ENCODE results near the gene FGF11.

FGF11 gene

GRCh38 chr17:7394452-7395191 is 44.7 kb upstream of the FGF11 start, which contains the start of gene PLSCR3:
Gene PLSCR3 (minus strand): TSS chr17:7394525. CDS start chr17:7394110, 415 bp downstream.
- CTCF ChIA-PET, result interaction anchor here (1.1 to 1.6 kb wide), 3 partner anchors 10 to 43 kb away, joined by 3 to 4 read pairs (median 4); no protein-coding TSS in a partner anchor
- POLR2A ChIA-PET, result interaction anchor here (0.6 to 1.0 kb wide), 7 partner anchors 9 to 89 kb away, joined by 3 to 6 read pairs (median 3); partner anchors contain the start of gene TMEM256
- no peak for DNase-seq (ENCODE audit: low read depth, low spot score)
- H3K4me3 ChIP-seq (ENCODE audit: low read depth, low read length), result peak within 1 kb of the TSS; percentile 88
- peak; percentile 44 for TF ChIP-seq CTCF (IDR thresholded peaks at IDR 0.05; ENCODE audit: insufficient read depth, low read length, missing control alignments)

GRCh38 chr17:7396147-7396546 is 43.2 kb upstream of the FGF11 start:
- ChIA-PET CTCF (interaction anchor here (1.0 kb wide), 1 partner anchor 165 kb away, joined by 4 read pairs; no protein-coding TSS in a partner anchor), POLR2A (no interaction called here)
- no peak for DNase-seq (ENCODE audit: low read depth, low spot score)
- no peak for TF ChIP-seq CTCF (IDR thresholded peaks at IDR 0.05; ENCODE audit: insufficient read depth, low read length, missing control alignments)
- H3K4me3 ChIP-seq (ENCODE audit: low read depth, low read length), result no peak overlapping the region

GRCh38 chr17:7398612-7399011 is 40.7 kb upstream of the FGF11 start:
- ChIA-PET POLR2A (interaction anchor here (0.7 kb wide), 1 partner anchor 132 kb away, joined by 4 read pairs; no protein-coding TSS in a partner anchor), CTCF (interaction anchor here (0.9 to 1.9 kb wide), 3 partner anchors 13 to 162 kb away, joined by 5 to 8 read pairs (median 6); no protein-coding TSS in a partner anchor)
- no peak for TF ChIP-seq CTCF (IDR thresholded peaks at IDR 0.05; ENCODE audit: insufficient read depth, low read length, missing control alignments)
- H3K4me3 ChIP-seq (ENCODE audit: low read depth, low read length), result no peak overlapping the region
- DNase-seq (ENCODE audit: low read depth, low spot score), result no peak

GRCh38 chr17:7403043-7403726 is 36.1 kb upstream of the FGF11 start:
- no peak for DNase-seq (ENCODE audit: low read depth, low spot score)
- TF ChIP-seq CTCF (IDR thresholded peaks at IDR 0.05; ENCODE audit: insufficient read depth, low read length, missing control alignments), result no peak
- POLR2A ChIA-PET, result interaction anchor here (0.6 to 1.4 kb wide), 6 partner anchors 14 to 162 kb away, joined by 3 to 6 read pairs (median 4); partner anchors contain the start of genes POLR2A and TMEM102
- CTCF ChIA-PET, result interaction anchor here (0.8 to 1.4 kb wide), 4 partner anchors 31 to 158 kb away, joined by 3 to 8 read pairs (median 4); no protein-coding TSS in a partner anchor
- peak overlapping the region; percentile 81 for H3K4me3 ChIP-seq (ENCODE audit: low read depth, low read length)

- POLR2A ChIA-PET, result interaction anchor here (0.7 to 1.4 kb wide), 18 partner anchors 8 to 162 kb away, joined by 3 to 11 read pairs (median 4); partner anchors contain the start of genes PLSCR3, POLR2A, TMEM102 and ZBTB4
- no peak for TF ChIP-seq CTCF (IDR thresholded peaks at IDR 0.05; ENCODE audit: insufficient read depth, low read length, missing control alignments)
- no peak for DNase-seq (ENCODE audit: low read depth, low spot score)
- CTCF ChIA-PET, result interaction anchor here (0.6 to 1.4 kb wide), 5 partner anchors 15 to 157 kb away, joined by 3 to 8 read pairs (median 3); no protein-coding TSS in a partner anchor
- H3K4me3 ChIP-seq (ENCODE audit: low read depth, low read length), result peak overlapping the region; percentile 81
Observed at GRCh38 chr17:7403727-7403976, 35.7 kb upstream of the FGF11 start.
